Activated gamma-delta T cell treated with anti-CD3 and anti-CD28 coated beads, Interleukin-2, amount 50 U/mL, for 16 hours (primary cell): ENCODE results near the gene PLA2G6.

Experiments used
- DNase-seq: peaks from one replicate; pipeline ENCODE4 v3.0.0-alpha.2; 2020; ENCODE audit warnings: low read depth

The PLA2G6 gene

DNA sequence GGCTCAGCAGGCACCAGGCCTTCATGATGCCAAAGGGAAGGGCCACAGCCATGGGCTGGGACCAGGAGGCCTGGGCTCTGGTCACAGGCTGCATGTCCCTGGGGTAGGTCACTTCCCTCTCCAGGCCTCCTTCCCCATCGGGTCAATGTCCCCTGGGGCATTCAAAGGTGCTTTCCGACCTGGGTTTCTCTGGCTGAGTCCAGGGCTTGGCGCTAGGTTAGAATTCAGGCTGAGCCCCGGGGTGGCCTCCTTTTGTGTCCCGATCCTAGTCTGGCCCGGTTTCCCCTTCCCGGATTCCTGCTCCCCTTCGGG, 32.3 kb upstream of the PLA2G6 start:
- DNase-seq, result no peak

DNA sequence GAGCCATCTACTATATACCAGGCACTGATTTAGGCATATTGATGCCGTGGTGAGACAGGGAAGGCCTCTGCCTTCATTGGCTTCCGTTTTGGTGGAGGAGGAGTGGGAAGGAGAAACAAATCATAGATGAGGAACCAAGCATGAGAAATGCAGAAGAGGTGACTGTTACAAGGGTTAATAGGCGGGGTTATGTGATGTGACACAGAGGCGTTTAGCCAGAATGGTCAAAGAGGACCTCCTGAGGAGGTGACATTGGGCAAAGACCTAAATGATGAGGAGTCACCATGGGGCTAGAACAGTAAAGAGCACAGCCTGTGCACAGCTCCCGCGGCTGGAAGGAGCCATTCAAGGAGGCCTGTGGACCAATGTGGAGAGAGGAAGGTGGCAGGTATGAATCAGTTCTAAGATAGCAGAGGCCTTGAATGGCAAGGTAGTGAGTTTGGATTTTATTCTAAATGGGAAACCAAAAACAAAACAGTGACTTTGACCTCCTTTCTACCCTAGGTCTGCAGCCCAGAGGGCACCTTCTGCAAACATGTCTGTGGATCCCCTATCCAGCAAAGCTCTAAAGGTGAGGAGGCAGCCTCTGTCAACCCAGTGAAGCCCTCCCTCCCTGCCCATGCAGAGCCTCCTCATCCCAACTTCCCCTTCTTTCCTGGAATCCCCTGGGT, 31.8 kb upstream of the PLA2G6 start:
- no peak for DNase-seq

DNA sequence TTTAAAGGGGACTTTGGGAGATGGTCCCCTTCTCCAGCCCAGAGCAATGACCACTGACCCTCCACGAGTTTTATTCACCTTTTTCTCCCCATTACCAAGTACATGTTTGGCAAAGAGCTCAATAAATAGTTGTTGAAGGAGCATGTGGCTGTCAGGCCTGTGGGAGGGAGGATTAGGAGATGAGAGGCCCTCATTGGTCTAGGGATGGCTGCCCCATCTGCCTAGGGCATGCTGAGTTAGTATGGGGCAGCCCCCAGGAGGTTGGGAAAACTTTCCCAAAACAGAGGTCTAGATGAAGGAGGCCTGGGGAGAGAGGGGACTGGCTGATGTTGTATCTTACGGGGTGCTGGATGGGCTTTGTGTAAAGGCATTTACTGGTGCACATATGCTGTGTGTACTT, 30.8 kb upstream of the PLA2G6 start:
- no peak for DNase-seq

DNA sequence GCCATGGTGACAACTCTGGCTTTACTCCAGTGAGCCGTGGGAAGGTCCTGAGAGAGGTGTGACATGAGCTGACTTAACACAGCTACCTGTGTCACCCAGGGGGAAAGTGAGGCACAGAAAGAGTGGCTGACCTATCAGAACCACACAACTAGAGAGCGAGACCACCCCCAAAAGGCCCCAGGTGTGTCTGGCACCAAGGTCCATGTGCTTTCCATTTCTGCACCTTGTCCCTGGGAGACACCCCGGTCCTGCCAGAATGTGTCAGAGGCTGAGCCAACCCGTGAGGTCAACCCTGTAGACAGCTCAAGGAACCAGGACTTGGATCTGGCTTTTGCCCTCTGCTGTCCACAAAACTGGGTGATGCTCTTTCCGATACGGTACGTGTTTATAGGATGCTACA, 29.9 kb upstream of the PLA2G6 start:
- no peak for DNase-seq

DNA sequence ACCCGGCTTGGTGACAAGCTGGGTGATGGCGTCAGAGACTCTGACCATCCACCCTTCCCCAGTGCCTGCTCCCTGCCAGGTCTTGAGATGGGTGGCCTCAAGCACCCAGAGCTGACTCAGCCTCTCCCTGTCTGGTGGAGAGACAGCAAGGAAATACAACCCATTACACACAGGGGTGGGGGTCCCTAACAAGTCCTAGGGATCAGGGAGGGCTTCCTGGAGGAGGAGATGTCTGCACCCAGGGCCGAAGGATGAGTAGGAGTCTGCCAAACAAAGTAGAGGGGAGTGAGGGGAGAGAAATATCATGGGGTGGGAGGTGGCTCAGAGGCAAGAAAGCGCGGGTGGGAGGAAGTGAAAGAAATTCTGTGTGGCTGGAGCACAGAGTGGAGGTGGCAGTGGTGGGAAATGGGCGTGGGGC, 26.9 kb upstream of the PLA2G6 start:
- DNase-seq, result no peak

DNA sequence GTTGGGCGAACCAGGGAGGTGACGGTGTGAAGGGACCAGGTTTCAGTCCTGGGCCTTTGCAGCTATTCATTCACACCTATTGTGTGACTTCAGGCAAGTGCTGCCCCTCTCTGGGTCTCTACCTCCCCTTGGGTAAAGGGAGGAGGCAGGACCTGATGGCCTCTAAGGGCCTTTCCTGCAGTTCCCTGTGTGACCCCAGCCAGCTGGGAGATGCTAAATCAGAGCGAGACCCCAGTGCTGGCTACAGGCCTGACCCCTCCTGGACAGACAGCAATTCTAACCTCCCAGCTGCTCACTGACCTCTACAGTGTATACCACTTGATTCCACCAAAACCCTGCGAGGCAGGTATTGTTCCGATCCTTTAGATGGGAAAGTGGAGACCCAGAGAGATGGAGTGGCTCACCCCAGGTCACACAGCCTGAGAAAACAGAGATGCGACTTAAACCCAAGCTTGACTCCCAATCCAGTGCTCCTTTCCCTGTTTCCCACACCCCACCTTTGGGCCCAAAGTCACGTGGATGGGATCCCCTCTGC, 26.3 kb upstream of the PLA2G6 start:
- no peak for DNase-seq

DNA sequence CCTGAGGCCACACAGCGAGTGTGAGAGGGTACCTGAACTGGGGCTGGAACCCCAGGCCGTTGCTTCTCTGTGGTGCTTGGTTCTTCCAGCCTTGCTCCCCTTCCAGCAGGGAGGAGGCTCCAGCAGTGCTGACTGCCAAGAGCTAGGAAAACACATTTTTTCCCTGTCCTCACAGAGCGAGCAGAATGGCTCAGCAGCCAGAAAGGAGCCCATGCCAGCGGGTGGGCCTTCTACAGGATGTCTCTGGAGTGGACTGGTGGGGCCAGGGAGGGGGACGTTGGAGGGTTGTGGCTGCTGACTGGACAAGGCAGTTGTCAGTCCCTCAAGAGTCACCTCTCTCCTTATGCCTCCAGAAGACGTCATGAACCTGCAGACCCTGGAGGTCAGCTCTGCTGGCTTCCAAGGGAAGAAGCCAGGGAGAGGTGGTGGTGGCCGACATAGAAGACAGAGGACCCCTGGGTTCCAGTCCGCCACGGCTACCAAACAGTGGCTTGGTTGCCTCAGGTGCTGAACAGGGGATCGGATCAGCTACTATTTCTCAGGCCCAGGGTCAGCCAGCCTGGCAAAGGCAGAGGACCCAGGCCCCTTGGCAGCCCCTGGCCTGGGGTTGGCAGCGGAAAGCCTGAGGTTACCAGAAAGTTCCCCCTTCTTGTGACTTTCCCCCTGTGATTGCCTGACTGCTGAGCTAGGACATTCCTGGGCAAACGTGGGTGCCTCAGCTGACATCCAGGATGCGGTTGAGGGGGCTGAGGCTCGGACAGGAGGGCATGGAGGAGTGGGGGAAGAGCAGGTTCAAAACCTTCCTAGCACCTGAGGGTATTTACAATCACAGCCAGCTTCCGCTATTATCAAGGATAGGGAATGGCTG, 23.9 kb upstream of the PLA2G6 start:
- no peak for DNase-seq

DNA sequence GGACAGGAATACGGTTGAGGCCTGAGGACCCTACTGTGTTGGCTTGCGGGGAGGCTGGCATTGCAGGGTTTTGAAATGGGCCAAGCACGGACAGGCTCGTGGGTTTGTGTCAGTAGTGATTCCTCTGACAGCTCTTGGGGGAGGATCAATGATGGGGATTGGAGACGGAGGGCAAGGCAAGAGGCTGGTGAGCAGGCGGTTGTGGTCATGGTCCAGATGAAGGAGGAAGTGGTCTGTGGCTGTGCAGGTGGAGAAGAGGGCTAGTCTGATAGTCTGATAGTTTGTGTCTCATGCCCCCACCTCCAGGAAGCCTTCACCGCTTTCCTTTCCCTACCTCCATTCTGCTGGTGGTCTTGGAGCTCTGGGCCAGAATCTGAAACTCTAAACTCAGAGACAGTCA, 23.2 kb upstream of the PLA2G6 start:
- DNase-seq, result no peak

DNA sequence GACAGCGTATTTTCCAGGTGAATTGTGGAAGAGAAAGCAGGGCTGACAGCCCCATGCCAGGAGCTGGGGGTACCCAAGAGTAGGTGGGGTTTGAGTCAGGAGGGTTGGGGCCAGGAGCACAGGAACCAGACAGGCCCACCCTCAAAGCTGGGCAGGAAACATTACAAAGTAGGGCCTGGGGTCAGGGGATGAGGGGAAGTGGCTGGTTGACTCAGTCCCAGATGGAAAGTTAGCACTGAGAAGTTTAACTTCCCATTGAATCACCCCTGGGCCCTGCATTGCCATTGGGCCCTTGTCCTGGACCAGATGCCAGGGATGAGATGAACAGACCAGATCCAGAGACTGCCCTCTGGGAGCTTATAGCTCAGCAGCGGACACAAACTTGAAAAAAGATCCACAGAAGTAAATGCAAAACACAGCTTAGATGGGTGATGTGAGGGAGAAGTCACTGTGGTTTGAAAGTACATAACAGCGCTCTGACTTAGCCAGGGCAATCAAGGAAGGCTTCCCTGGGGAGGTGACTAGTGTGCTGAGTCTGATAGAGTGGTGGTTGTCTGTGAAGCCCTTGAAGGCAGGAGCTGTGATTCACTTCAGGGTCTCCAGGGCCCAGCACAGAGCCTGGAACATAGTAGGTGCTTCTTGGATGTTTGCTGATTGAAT, 22.4 kb upstream of the PLA2G6 start:
- DNase-seq, result no peak

DNA sequence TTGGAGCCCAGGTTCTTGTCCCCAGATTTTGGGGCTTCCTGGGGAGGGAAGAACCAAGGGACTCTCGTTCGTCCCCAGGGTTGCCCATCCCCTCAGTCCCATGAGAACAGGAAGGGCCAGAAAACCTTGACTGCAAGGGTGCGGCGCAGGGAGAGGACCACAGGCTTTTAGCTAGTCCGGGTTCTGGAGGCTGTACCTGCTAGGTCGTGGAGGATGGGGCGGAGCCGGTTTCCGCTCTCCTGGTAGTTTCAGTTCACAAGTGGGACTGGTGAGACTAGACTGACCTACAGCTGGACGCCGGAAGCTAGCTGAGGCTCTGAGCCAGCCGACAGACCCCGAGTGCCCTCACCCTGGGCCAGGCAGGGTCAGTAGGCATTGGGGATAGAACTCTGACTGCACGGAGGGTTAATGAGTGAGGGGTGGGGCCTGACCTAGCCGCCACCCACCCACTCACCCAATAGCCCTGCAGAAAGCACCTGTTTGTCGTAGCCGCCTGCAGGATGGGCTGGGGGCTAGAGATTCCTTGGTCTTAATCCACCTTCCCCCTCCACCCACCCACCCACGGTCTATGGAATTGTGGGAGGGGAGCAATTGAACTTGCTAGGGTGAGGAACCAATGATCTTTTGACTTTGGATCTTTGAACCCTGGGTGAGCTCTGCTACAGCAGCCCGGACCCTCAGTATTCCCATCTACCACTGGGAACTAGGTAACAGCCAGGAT, 21.6 kb upstream of the PLA2G6 start:
- DNase-seq, result no peak

DNA sequence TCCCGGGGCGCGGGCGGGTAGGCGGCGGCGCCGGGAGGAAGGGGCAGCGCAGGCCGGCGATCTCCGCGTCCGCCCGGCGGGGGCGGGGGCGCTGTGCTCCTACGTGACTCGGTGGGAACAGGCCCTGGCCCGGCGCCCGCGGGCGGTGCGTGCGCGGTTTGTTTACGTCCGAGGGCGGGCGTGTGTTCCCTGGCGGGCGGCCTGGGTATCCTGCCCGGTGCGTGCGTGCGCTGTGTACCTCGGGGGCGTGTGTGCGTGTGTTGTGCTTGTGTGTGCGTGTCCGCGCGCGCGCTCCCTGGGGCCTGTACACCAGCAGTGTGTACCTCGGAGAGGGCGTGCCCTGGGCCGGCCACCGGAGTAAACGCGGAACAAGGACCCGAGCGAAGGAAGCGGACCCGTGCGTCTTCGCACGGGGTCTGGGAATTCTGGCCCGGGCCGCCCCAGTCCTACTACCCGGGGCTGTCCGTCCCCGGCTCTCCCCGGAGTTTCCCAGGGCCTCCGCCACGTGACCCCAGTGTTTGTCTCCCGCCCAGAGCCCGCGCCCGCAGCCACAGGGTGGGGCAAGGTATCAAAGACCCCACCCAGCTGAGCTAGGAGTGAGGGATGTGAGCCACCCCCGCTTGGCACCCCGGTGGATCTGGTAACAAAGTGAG, 20.9 kb upstream of the PLA2G6 start:
- peak; percentile 44 for DNase-seq

DNA sequence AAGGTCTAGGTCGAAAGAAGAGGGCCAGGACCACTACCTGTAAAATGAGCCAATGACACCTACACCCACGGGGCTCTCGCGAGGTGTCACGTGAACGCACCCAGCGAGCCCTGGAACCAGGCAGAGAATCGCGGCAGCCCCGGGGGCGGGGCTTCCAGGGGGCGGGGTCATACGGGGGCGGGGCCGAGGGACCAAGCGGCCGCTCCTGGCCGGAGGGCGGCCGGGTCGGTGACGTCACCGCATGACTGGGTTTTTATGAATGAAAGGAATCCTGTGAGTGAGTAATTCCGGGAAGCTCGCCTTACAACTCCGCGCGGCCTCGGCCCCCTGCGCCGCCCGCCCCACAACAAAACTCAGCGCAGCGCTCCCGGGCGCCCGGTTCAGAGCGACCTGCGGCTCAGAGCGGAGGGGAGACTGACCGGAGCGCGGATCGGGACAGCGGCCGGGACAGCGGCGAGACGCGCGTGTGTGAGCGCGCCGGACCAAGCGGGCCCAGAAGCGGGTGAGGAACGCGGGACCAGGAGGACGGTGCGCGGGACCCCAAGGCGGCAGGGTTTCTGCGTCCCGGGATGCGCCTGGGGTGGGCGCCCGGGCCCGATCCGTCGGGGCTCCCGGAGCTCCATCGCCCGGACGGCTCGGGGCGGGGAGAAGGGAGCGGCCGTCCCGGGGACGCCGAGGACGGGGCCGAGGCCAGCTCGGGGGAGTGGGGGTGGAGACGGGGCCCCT, 20.2 kb upstream of the PLA2G6 start, which contains the start of gene MAFF:
TSS of gene MAFF (plus strand) at position 284 of the 726 bp plus-strand sequence. CDS start 11,860 bp downstream, outside the sequence.
- peak; percentile 81 for DNase-seq

DNA sequence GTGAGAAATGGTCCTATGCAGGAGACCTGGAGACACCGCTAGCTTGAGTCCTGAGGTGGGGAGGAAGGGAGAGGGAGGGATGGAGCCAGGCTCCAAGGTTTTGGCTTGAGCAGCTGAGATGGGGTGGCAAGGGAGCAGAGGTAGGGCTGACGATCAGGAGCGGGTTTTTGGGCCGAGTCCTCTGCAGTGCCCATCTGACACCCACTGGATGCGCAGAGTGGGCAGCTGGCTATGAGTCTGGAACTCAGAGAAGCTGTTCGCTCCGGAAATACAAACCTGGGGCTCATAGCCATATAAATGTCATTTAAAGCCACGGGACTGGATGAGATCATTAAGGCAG, 19.7 kb upstream of the PLA2G6 start:
- no peak for DNase-seq

DNA sequence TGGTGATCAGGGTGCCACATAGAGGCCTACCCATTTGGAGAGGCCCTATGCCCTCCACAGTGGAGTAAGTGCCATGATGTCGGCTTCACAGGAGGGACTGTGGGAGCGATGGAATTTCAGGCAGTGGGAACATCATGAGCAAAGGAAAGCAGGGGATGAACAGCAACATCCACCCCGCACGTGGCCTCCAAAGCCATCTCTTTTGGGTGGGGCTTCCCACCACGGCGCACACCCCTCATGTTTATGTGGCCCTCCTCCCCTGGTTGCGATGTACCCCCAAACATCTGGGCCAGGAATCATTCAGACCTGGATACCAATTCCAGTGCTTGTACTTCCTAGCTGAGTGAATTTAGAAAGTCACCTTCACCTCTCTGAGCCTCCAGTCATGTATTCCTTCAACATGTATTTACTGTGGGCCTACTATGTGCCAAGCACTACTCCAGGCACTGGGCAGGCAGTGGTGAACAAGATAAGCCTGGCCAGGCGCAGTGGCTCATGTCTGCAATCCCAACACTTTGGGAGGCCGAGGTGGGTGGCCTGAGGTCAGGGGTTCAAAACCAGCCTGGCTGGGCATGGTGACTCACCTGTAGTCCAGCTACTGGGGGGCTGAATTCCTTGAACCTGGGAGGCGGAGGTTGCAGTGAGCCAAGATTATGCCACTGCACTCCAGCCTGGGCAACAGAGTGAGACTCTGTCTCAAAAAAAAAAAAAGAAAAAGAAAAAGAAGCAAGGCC, 18.4 kb upstream of the PLA2G6 start:
- DNase-seq, result no peak

DNA sequence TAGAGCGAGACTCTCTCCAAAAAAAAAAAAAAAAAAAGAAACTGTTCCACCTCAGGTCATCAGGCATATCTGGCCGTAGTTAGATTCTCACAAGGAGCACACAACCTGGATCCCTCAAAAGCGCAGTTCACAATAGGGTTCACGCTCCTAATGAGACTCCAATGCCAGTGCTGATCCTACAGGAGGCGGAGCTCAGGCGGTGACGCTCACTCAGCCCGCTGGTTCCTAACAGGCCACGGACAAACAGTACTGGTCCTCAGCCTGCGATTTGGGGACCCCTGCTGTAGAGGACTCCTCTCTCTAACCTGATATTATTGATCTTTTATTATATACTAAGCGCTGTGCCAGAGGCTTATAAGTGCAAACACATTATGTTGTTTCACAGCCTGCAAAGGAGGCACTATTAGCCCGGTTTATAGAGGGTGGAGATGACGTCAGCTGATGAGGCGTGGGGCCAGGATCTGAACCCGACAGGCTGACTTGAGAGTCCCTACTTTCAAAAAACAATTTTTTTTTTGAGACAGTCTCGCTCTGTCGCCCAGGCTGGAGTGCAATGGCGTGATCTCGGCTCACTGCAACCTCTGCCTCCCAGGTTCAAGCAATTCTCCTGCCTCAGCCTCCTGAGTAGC, 15.3 kb upstream of the PLA2G6 start:
- no peak for DNase-seq

DNA sequence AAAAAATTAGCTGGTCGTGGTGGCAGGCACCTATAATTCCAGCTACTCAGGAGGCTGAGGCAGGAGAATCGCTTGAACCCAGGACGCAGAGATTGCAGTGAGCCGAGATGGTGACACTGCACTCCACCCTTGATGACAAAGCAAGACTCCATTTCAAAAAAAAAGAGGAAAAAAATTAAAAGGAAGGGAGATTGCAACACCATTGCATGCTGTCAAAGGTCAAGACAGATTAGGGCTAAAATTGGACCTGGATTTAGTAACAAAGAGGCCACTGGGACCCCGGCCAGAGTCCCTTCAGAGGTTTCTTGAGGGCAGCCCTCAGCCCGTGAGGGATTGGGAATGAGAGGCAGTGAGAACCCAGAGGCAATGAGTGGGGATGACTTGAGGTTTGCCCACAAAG, 11.9 kb upstream of the PLA2G6 start:
- no peak for DNase-seq

DNA sequence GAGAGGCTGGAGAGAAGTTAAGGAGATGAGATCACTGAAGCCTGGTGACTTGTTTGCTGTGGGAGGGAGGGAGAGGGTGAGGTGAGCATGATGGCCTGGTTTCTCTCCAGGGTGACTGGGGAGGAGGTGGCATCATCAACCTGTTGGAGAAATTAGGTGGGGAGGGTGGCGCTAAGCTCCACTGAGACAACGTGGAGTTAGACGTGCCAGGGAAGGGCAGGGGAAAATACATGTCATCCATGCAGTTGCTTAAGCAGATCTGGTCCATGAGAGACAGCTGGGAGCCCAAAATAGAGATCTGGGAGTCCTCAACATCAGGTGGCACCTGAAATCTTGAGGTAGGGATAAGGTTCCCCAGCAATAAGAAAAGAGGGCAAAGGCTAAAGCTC, 10.8 kb upstream of the PLA2G6 start:
- no peak for DNase-seq

DNA sequence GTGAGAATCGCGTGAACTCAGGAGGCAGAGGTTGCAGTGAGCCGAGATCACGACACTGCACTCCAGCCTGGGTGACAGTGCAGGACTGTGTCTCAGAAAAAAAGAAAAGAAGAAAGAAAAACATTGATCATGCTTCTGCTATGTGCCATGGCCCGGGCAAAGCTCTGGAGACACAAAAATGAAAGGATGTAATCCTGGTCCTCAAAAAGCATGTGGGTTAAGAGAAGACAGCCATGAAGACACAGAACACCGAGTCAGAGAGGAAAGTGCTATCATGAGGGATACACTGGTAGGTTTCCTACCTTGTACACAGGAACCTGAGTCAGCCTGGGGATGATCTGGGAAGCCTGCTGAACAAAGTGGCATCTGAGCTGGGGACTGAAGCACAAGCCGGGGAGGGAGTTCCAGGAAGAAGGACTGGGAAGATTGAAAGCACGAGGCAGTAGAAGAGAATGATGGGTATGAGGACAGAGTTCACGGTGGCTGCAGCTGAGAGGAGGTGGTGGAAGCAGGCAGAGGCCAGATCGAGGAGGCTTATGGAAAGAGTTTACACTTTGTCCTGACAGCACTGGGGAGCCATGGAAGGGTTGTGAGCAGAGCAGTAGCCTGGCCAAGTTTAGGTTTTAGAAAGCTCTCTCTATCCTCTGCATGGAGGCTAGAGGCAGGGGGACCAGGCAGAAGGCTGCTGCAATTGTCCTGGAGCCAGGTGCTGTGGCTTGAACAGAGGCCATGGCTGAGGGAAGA, 10.3 kb upstream of the PLA2G6 start:
- DNase-seq, result no peak

DNA sequence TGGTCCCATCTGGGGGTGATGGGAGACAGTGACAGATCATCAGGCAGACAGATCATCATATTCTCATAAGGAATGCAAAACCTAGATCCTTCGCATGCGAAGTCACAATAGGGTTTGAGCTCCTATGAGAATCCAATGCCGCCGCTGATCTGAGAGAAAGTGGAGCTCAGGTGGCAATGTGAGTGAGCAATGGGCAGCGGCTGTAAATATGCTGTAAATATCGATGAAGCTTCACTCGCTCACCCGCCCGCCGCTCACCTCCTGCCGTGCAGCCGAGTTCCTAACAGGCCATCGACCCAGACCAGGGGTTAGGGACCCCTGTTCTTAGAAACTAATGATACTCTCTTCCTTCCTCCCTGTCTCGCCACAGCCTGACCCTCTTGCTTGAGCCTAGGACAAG, 9.4 kb upstream of the PLA2G6 start:
- no peak for DNase-seq
